ENCODE data around the gene TET2. TPM values are rescaled to one million over a fixed set of nuclear protein-coding genes. Genes with fewer than 3 reads are reported as not detected.
A peak's percentile ranks its signal among the peaks of the same experiment; 100 is the strongest.

TET2 gene
- total RNA-seq, 1 donor from 2014 or later: 11.4 TPM

DNA sequence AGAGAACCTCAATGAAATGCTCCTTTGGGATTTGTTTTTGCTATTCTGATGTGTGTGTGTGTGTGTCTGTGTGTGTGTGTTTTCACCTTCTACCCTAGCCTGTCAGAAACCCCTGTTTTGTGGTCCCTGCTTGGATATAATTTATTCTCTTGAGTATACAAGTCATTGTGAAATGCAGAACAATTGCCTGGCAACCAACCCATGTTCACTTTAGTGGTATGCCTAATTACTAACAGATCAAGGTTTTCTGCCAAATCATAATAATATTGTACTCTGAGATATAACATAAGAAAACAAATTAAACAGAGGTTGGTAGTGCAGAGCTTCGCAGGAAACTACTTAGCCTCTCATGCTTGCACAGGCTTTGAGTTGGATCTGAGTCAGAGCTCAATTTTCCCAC is 7.0 kb upstream of the TET2 start:
- Mint-ChIP-seq H3K27ac (ENCODE audit: unreplicated experiment) (no peak overlapping the region), H3K27me3 (ENCODE audit: unreplicated experiment) (no peaks in the 10 kb centered on the region), H3K4me3 (ENCODE audit: unreplicated experiment) (no peak overlapping the region), H3K4me1 (ENCODE audit: unreplicated experiment) (no peaks in the 10 kb centered on the region), H3K9me3 (ENCODE audit: unreplicated experiment) (no peaks in the 10 kb centered on the region), H3K36me3 (ENCODE audit: low read depth, unreplicated experiment) (no peaks in the 10 kb centered on the region)
- TF ChIP-seq, protein P1, sequence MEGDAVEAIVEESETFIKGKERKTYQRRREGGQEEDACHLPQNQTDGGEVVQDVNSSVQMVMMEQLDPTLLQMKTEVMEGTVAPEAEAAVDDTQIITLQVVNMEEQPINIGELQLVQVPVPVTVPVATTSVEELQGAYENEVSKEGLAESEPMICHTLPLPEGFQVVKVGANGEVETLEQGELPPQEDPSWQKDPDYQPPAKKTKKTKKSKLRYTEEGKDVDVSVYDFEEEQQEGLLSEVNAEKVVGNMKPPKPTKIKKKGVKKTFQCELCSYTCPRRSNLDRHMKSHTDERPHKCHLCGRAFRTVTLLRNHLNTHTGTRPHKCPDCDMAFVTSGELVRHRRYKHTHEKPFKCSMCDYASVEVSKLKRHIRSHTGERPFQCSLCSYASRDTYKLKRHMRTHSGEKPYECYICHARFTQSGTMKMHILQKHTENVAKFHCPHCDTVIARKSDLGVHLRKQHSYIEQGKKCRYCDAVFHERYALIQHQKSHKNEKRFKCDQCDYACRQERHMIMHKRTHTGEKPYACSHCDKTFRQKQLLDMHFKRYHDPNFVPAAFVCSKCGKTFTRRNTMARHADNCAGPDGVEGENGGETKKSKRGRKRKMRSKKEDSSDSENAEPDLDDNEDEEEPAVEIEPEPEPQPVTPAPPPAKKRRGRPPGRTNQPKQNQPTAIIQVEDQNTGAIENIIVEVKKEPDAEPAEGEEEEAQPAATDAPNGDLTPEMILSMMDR (IDR thresholded peaks at IDR 0.05; ENCODE audit: unreplicated experiment): no peak
- DNase-seq (ENCODE audit: low spot score): no peak

- no peak overlapping the region for H3K27ac Mint-ChIP-seq (ENCODE audit: unreplicated experiment)
- peak; percentile 34 for DNase-seq (ENCODE audit: low spot score)
- H3K36me3 Mint-ChIP-seq (ENCODE audit: low read depth, unreplicated experiment): no peaks in the 10 kb centered on the region
- H3K4me1 Mint-ChIP-seq (ENCODE audit: unreplicated experiment): peaks cover 6% of the 10 kb centered on the region
- TF ChIP-seq, protein P1 (IDR thresholded peaks at IDR 0.05; ENCODE audit: unreplicated experiment): peak; percentile 36
- peaks cover 9% of the 10 kb centered on the region for H3K27me3 Mint-ChIP-seq (ENCODE audit: unreplicated experiment)
- no peaks in the 10 kb centered on the region for H3K9me3 Mint-ChIP-seq (ENCODE audit: unreplicated experiment)
- H3K4me3 Mint-ChIP-seq (ENCODE audit: unreplicated experiment): no peak overlapping the region
Measured at GRCh38 chr4:105140684-105141490, 5.8 kb upstream of the TET2 start.

DNA sequence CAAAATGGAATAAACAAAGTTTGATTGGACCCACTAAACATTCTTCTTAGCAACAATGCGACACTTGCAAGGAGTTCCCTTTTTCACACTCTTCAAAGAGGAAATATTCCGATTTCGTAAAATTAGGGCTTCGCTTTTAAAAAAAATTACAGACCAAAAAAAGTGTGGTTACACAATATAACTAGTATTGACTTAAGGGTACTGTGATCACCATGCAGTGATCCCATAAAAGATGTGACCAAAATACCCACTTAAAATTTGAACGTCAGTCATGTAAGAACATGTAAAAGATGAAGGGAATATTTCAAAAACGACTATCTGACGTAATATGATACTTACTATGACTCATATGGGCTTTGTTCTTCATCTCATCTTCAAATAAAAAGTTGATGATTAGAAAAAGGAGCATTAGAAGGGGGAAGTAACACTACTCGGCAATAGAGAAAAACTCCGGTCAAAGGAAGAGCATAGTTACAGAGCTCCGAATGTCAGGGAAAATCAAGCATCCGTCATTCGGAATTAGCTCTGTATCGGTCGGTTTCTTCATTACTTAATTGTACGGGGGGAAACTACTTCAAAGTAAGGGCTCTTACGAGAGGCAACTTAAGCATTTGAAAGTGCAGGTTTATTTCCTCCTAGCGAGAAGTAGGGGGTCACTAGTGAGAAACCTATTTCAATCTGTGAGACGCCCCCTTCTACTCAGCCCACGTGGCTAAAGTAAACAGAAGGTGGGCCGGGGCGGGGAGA is 1.3 kb upstream of the TET2 start:
- peak overlapping the region; percentile 93 for H3K4me3 Mint-ChIP-seq (ENCODE audit: unreplicated experiment)
- no peak overlapping the region for H3K27ac Mint-ChIP-seq (ENCODE audit: unreplicated experiment)

DNA sequence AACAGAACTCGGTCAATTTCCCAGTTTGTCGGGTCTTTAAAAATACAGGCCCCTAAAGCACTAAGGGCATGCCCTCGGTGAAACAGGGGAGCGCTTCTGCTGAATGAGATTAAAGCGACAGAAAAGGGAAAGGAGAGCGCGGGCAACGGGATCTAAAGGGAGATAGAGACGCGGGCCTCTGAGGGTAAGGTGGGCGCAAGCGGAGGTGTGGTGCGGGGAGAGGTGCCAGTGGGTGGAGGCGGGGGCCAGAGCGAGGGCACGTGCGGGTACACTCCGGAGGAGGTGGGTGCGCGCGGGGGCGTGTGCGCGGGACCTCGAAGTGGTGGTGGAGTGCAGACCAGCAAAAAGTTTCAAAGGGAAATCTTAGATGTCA is 787 bp upstream of the TET2 start:
- Mint-ChIP-seq H3K36me3 (ENCODE audit: low read depth, unreplicated experiment) (peaks cover 4% of the 10 kb centered on the region), H3K9me3 (ENCODE audit: unreplicated experiment) (no peaks in the 10 kb centered on the region), H3K27ac (ENCODE audit: unreplicated experiment) (no peak overlapping the region), H3K4me1 (ENCODE audit: unreplicated experiment) (peaks cover 19% of the 10 kb centered on the region), H3K4me3 (ENCODE audit: unreplicated experiment) (peak overlapping the region; percentile 93), H3K27me3 (ENCODE audit: unreplicated experiment) (peaks cover 16% of the 10 kb centered on the region)
- TF ChIP-seq, protein P1 (IDR thresholded peaks at IDR 0.05; ENCODE audit: unreplicated experiment): no peak
- peak; percentile 16 for DNase-seq (ENCODE audit: low spot score)

More for the DNA sequence above, 1.3 kb upstream of the TET2 start:
- TF ChIP-seq, protein P1 (IDR thresholded peaks at IDR 0.05; ENCODE audit: unreplicated experiment): no peak
- Mint-ChIP-seq H3K27me3 (ENCODE audit: unreplicated experiment) (peaks cover 16% of the 10 kb centered on the region), H3K9me3 (ENCODE audit: unreplicated experiment) (no peaks in the 10 kb centered on the region), H3K4me1 (ENCODE audit: unreplicated experiment) (peaks cover 19% of the 10 kb centered on the region), H3K36me3 (ENCODE audit: low read depth, unreplicated experiment) (peaks cover 4% of the 10 kb centered on the region)
- DNase-seq (ENCODE audit: low spot score): no peak
